ENCODE results near the gene ADGRV1.

DNA sequence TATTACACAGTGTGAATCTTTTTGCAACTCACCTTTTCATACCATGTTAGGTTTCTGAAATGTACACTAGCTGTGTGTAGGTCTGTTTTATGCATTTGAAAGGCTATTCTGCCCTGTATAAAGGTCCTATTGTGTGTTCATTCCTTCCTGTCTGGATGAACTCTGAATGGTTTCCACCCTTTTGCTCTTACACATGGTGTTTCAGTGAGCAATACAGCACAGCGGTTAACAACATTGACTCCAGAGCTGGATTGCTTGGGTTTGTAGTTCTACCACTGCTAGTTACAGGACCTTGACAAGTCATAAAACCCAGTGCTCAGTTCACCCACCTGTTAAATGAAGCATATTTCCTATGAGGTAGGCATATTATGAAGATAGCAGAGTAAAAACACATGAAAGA is 331.6 kb downstream of the ADGRV1 start:
- TF ChIP-seq EZH2phosphoT487 (IDR thresholded peaks at IDR 0.05; ENCODE audit: borderline replicate concordance, low read depth, low read length) = no peak
- TF ChIP-seq, protein P1, sequence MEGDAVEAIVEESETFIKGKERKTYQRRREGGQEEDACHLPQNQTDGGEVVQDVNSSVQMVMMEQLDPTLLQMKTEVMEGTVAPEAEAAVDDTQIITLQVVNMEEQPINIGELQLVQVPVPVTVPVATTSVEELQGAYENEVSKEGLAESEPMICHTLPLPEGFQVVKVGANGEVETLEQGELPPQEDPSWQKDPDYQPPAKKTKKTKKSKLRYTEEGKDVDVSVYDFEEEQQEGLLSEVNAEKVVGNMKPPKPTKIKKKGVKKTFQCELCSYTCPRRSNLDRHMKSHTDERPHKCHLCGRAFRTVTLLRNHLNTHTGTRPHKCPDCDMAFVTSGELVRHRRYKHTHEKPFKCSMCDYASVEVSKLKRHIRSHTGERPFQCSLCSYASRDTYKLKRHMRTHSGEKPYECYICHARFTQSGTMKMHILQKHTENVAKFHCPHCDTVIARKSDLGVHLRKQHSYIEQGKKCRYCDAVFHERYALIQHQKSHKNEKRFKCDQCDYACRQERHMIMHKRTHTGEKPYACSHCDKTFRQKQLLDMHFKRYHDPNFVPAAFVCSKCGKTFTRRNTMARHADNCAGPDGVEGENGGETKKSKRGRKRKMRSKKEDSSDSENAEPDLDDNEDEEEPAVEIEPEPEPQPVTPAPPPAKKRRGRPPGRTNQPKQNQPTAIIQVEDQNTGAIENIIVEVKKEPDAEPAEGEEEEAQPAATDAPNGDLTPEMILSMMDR (conservative IDR thresholded peaks at IDR 0.05; ENCODE audit: low read length) = no peak
